HepG2 (cell line): ENCODE results near the gene CAT. TPM values are rescaled to one million over a fixed set of nuclear protein-coding genes. Genes with fewer than 3 reads are reported as not detected.

Source experiments
- ELF4 ChIP-seq: sonication (generic); formaldehyde crosslinking; IDR thresholded peaks from 2 replicates; pipeline ENCODE4 v1.5.0; 2020; ENCODE audit warnings: missing genetic modification reagents, mild to moderate bottlenecking, moderate library complexity, borderline replicate concordance
- RXRB ChIP-seq: IDR thresholded peaks from 2 replicates; pipeline ENCODE4 v1.6.1; 2016; ENCODE audit warnings: borderline replicate concordance, missing genetic modification reagents, missing compliant biosample characterization
- STAG1 ChIP-seq: sonication (generic); formaldehyde crosslinking; IDR thresholded peaks from 2 replicates; pipeline ENCODE4 v1.4.0; 2020; ENCODE audit warnings: missing genetic modification reagents
- ZMAT3 ChIP-seq: sonication (generic); formaldehyde crosslinking; conservative IDR thresholded peaks from 2 replicates; pipeline ENCODE4 v1.7.0; 2021; ENCODE audit warnings: missing genetic modification reagents
- polyA plus RNA-seq, 8 experiments: library from polyadenylated mRNA; depleted of rRNA in 3 of 8; stranded (reverse) in 7 of 8; unstranded in 1 of 8; fragments of >200 nt; fragmentation: Illumina TruSeq in 4 of 8; extraction: Trizol in 4 of 8; gene quantifications; 2 replicates each; pipeline versions ENCODE4 v1.2.1 to v1.2.3, GENCODE V29; 2011 to 2016; ENCODE audit warnings: low read depth in 4 of 8, missing spikeins in 1 of 8, mixed read lengths in 1 of 8; ENCODE audit not compliant: insufficient read depth in 1 of 8
- total RNA-seq, 5 experiments: library from RNA; depleted of rRNA; stranded (reverse); fragments of >200 nt; fragmentation: Illumina TruSeq; extraction: Trizol; gene quantifications; 2 replicates each; pipeline ENCODE4 v1.2.3, GENCODE V29; 2016; ENCODE audit warnings: low read depth in 1 of 5
- TF ChIP-seq, protein P1 (sequence below), 2 experiments: fragments of 450-650 bp in 1 of 2; sonication (generic) in 1 of 2; formaldehyde crosslinking in 1 of 2; IDR thresholded peaks; 2 replicates each; pipeline versions ENCODE4 v1.6.1 to v1.8.0; 2016 to 2022; ENCODE audit warnings: antibody characterized with exemption in 1 of 2, mild to moderate bottlenecking in 1 of 2, missing genetic modification reagents in 1 of 2

CAT gene
- total and polyA plus RNA-seq, 2 of the 13 experiments (the other 11 are each of a cell fraction or from before 2014, with no cell fraction given) = 107 to 136 TPM

DNA sequence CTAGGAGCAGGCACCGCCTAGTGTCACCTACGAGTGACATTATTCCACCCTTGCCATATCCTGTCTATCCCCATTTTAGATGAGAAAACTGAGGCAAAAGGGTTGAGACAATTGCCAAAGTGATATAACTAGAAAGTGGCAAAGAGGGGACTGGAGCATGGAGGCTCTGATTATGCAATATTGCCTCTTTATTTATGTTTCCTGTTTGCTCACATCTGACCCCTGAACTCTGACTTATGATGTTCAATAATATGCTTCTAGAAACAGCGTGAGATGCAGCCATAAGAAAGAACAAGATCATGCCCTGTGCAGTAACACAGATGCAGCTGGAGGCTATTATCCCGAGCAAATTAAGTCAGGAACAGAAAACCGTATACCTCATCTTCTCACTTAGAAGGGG is 67.1 kb downstream of the CAT start (continued):
- no peak for TF ChIP-seq STAG1 (CRISPR knock-in tag)
- TF ChIP-seq, protein P1, sequence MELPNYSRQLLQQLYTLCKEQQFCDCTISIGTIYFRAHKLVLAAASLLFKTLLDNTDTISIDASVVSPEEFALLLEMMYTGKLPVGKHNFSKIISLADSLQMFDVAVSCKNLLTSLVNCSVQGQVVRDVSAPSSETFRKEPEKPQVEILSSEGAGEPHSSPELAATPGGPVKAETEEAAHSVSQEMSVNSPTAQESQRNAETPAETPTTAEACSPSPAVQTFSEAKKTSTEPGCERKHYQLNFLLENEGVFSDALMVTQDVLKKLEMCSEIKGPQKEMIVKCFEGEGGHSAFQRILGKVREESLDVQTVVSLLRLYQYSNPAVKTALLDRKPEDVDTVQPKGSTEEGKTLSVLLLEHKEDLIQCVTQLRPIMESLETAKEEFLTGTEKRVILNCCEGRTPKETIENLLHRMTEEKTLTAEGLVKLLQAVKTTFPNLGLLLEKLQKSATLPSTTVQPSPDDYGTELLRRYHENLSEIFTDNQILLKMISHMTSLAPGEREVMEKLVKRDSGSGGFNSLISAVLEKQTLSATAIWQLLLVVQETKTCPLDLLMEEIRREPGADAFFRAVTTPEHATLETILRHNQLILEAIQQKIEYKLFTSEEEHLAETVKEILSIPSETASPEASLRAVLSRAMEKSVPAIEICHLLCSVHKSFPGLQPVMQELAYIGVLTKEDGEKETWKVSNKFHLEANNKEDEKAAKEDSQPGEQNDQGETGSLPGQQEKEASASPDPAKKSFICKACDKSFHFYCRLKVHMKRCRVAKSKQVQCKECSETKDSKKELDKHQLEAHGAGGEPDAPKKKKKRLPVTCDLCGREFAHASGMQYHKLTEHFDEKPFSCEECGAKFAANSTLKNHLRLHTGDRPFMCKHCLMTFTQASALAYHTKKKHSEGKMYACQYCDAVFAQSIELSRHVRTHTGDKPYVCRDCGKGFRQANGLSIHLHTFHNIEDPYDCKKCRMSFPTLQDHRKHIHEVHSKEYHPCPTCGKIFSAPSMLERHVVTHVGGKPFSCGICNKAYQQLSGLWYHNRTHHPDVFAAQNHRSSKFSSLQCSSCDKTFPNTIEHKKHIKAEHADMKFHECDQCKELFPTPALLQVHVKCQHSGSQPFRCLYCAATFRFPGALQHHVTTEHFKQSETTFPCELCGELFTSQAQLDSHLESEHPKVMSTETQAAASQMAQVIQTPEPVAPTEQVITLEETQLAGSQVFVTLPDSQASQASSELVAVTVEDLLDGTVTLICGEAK (IDR thresholded peaks at IDR 0.05) = no peak
- TF ChIP-seq, protein P1 (CRISPR knock-in tag; IDR thresholded peaks at IDR 0.05) = no peak
- TF ChIP-seq RXRB = peak; percentile 57
- no peak for TF ChIP-seq ELF4 (CRISPR knock-in tag)
- no peak for TF ChIP-seq ZMAT3 (CRISPR knock-in tag)
